ENCODE data around the gene HNRNPL. TPM values are rescaled to one million over a fixed set of nuclear protein-coding genes. Genes with fewer than 3 reads are reported as not detected.
"Not testable (repeated sequence)": the region's sequence is repeated elsewhere in the genome, so short reads cannot be mapped to it uniquely, and the experiment has no call there.

HNRNPL gene
- polyA plus RNA-seq, 4 donors: 362 to 527 (median 473) TPM

DNA sequence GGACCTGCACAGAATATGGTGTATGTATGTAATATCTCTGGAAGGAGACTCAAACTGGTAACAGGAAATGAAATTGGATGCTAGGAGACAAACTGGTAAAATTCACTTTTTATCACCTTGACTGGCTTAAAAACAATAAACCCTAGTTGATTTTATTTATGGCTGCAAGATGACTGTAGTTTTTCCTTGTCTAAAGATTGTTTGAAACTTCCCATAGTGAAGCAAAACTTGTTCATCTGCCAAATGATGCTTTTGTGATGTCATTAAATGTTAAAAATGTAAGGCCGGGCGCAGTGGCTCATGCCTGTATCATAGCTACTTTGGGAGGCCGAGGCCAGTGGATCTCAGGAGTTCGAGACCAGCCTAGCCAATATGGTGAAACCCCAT, 15.7 kb downstream of the HNRNPL start:
- no peak for DNase-seq (ENCODE audit: low read depth in 4 of 4, low spot score in 3 of 4)

- no peak for DNase-seq (ENCODE audit: low read depth in 4 of 4, low spot score in 3 of 4)
Measured at GRCh38 chr19:38833092-38833425, 16.7 kb downstream of the HNRNPL start.

DNA sequence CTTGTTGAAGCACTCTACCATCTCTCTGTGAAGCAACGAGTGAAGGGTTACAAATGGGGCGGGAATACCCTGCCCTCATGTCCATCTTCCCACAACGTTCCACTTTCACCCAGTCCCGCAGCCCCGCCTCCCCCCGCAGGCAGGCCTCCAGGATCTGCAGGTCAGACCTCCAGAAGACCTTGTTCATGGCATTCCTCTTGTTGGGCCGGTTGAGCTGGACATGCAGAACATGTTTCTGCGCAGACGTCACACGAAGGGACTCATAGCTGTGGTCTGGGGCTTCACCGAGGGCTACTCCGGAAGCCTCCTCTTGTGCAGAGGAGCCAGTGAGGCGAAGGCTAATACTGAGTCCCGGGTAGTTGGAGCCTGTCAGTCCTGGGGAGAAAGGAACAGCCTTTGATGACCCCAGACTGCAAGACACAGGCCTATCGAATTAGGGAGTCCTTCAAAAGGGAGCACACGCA, 18.6 kb downstream of the HNRNPL start:
- DNase-seq (ENCODE audit: low read depth in 4 of 4, low spot score in 3 of 4): peak in 2 of 4 donors; percentile 22 to 37

- no peak for DNase-seq (ENCODE audit: low read depth in 4 of 4, low spot score in 3 of 4)
Measured at GRCh38 chr19:38830039-38830733, 19.6 kb downstream of the HNRNPL start.

- not testable (repeated sequence) for DNase-seq (ENCODE audit: low read depth in 4 of 4, low spot score in 3 of 4)
Measured at GRCh38 chr19:38829203-38829602, 20.6 kb downstream of the HNRNPL start.

DNA sequence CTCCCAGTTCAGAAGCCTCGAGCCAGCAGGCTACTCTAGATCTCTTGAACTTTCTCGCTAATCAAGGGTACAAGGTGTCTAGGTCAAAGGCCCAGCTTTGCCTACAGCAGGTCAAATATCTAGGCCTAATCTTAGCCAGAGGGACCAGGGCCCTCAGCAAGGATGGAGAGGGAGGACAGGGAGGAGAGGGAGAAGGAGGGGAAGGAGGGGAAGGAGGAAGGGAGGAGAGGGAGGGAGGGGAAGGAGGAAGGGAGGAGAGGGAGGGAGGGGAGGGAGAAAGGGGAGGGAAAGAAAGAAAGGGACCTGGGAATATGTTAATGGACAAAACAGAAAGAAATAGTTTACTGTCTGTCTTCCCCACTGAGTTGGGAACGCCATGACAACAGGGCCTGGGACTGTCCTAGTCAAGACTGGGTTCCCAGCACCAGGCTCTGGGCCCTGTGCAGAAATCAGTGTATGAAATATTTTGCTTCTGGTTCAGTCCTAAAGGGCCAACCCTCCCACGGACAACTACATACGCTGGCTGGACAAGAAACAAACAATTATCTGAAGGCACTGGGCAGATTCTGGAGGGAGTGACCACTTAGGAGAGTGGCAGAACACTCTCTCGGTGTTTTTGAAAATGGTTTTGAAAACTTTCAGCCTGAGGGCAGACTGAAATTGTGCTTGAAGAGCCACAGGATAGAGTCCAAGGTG, 22.8 kb downstream of the HNRNPL start:
- DNase-seq (ENCODE audit: low read depth in 4 of 4, low spot score in 3 of 4): no peak

DNA sequence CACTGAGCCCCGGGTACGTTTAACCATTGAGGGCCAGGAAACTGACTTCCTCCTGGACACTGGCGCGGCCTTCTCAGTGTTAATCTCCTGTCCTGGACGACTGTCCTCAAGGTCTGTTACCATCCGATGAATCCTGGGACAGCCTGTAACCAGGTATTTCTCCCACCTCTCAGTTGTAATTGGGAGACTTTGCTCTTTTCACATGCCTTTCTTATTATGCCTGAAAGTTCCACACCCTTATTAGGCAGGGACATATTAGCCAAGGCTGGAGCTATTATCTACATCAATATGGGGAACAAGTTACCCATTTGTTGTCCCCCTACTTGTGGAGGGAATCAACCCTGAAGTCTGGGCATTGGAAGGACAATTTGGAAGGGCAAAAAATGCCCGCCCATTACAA, 23.9 kb downstream of the HNRNPL start:
- not testable (repeated sequence) for DNase-seq (ENCODE audit: low read depth in 4 of 4, low spot score in 3 of 4)

DNA sequence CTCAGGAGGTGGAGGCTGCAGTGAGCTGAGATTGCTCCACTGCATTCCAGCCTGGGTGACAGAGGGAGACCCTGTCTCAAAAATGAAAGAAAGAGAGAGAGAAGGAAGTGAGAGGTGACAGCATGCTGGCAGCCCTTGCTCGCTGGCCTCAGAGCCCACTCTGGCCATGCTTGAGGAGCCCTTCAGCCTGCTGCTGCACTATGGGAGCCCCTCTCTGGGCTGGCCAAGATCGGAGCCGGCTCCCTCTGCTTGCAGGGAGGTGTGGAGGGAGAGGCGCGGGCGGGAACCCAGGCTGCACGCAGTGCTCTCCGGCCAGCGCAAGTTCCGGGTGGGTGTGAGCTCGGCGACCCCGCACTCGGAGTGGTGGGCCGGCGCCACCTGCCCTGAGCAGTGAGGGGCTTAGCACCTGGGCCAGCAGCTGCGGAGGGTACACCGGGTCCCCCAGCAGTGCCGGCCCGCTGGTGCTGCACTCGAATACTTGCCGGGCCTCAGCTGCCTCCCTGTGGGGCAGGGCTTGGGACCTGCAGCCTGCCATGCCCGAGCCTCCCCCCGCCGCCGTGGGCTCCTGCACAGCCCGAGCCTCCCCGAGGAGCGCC, 28.5 kb downstream of the HNRNPL start:
- not testable (repeated sequence) for DNase-seq (ENCODE audit: low read depth in 4 of 4, low spot score in 3 of 4)

DNA sequence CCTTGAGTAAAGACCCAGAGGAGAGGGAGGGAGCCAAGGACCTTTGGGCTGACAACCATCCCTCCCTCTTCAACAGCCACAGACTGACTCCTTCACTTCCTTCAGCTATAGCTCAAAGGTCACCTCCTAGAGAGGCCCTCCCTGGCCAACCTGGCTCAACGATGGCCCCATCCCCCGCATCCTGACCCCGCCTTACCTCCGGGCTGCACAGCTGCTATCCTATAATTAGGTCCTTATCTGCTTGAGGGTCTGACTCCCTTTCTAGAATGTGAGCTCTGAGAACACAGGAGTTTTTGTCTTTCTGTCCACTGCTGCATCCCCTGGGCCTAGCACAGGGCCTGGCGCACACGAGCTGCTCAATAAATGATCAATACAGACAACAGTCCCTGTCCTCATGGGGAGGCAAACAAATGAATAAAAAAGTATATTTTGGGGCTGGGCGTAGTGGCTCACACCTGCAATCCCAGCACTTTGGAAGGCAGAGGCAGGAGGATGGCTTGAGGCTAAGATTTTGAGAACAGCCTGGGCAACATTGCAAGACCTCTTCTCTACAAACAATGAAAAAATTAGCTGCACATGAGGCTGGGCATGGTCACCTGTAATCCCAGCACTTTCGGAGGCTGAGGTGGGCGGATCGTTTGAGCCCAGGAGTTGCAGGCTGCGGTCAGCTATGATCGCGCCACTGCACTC, 30.4 kb downstream of the HNRNPL start:
- DNase-seq (ENCODE audit: low read depth in 4 of 4, low spot score in 3 of 4): peak in 1 of 4 donors; percentile 16

- DNase-seq (ENCODE audit: low read depth in 4 of 4, low spot score in 3 of 4): no peak
Measured at GRCh38 chr19:38817081-38817480, 32.7 kb downstream of the HNRNPL start.

- DNase-seq (ENCODE audit: low read depth in 4 of 4, low spot score in 3 of 4): no peak
Measured at GRCh38 chr19:38816131-38816750, 33.5 kb downstream of the HNRNPL start.

DNA sequence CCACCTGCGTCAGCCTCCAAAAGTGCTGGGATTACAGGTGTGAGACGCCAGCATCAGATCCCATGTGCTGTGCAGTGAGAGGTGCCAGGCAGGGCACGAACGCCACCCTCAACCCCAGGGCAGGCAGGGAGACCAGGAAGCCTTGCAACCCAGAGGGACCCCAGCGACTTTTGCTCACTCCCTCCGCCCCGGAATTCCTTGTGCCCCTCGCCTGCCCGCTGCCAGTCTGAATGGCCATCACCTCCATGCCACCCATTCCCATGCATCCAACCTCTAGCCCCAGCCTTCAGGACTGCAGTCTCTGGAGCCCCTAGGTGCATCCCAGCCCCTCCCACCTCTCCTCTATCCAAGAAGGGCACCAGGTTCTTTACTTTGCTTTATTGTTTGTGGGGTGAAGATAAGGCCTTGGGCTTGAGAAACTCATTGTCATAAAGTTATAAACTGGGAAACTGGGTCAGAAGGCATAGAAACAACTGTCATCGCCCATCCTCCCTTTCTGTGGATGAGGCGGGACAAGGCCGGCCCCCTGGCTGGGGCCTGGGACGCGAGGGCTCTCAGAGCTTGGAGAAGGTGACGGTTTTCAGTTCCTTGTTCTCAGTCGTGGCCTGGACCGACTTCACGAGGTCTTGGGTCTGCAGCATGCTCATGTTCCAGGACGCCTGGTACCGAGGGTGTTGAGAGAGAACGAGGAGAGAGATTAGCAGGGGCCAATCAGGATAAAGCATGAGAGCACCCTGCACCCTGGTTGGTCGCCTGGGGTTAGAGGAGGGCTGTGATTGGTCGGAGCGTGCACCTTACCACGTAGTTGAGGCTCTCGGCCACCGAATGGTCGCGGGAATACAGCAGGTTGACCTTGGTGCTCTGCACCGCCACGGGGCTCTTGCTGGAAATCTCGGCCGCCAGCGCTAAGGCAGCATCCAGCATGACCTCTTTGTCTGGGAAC, 34.5 kb downstream of the HNRNPL start:
- DNase-seq (ENCODE audit: low read depth in 4 of 4, low spot score in 3 of 4): no peak

DNA sequence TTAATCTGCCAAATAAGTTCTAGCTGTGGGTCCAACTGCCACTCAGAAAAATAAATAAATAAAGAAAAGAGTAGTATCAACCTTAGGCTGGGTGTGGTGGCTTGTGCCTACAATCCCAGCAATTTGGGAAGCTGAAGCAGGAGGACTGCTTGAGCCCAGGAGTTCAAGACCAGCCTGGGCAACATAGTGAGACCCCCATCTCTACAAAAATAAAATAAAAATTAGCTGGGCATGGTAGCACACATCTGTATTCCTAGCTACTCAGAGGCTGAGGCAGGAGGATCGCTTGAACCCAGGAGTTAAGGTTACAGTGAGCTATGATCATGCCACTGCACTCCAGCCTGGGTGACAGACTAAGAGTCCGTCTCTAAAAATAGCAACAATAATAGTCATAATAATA, 35.9 kb downstream of the HNRNPL start:
- DNase-seq (ENCODE audit: low read depth in 4 of 4, low spot score in 3 of 4): not testable (repeated sequence)

- no peak for DNase-seq (ENCODE audit: low read depth in 4 of 4, low spot score in 3 of 4)
Measured at GRCh38 chr19:38813323-38813722, 36.5 kb downstream of the HNRNPL start.

GRCh38 chr19:38812841-38813320, 36.9 kb downstream of the HNRNPL start, which contains the start of gene LGALS4:
Gene LGALS4, minus strand, starts transcription at chr19:38812945. Its CDS starts 59 bp downstream, at chr19:38812886.
- no peak for DNase-seq (ENCODE audit: low read depth in 4 of 4, low spot score in 3 of 4)

GRCh38 chr19:38812009-38812840, 37.6 kb downstream of the HNRNPL start:
- DNase-seq (ENCODE audit: low read depth in 4 of 4, low spot score in 3 of 4): no peak

- DNase-seq (ENCODE audit: low read depth in 4 of 4, low spot score in 3 of 4): no peak
Measured at GRCh38 chr19:38809592-38810252, 40.1 kb downstream of the HNRNPL start.

DNA sequence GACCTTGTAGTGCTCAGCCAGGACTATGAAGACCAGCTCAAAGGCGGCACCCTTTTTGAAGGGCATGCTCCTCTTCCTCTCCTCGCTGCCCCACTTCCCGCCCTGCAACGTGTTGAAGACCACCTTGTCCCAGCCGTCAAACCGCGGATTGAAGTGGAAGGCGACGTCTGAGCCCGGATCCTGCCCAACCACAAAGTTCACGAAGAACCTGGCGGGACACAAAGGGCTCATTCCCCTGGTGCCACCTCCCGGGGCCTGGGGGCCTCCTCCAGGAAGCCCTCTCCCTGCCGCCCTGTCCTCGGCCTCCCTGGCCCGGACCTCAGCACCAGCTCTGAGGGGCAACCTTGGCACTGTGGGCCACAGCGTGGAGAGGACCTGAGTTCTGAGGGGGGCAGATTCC, 41.0 kb downstream of the HNRNPL start:
- DNase-seq (ENCODE audit: low read depth in 4 of 4, low spot score in 3 of 4): no peak
